ENCODE results near the gene SRGAP3.

SRGAP3 gene

GRCh38 chr3:9007213-9007612 lies 242.2 kb downstream of the SRGAP3 start:
- DNase-seq, result no peak

- DNase-seq, result no peak
Observed at GRCh38 chr3:9000041-9000440, 249.4 kb downstream of the SRGAP3 start.

- no peak for DNase-seq
Observed at GRCh38 chr3:8997151-8997550, 252.3 kb downstream of the SRGAP3 start.

GRCh38 chr3:8996681-8997121 lies 252.7 kb downstream of the SRGAP3 start:
- no peak for DNase-seq

GRCh38 chr3:8996216-8996615 lies 253.2 kb downstream of the SRGAP3 start:
- no peak for DNase-seq

GRCh38 chr3:8994226-8994625 lies 255.2 kb downstream of the SRGAP3 start:
- no peak for DNase-seq

GRCh38 chr3:8993331-8993730 lies 256.1 kb downstream of the SRGAP3 start:
- DNase-seq, result no peak

GRCh38 chr3:8992854-8993253 lies 256.6 kb downstream of the SRGAP3 start:
- DNase-seq, result no peak

- no peak for DNase-seq
Observed at GRCh38 chr3:8992199-8992598, 257.2 kb downstream of the SRGAP3 start.

- no peak for DNase-seq
Observed at GRCh38 chr3:8990266-8991215, 258.9 kb downstream of the SRGAP3 start.

GRCh38 chr3:8988791-8989558 lies 260.5 kb downstream of the SRGAP3 start:
- no peak for DNase-seq

GRCh38 chr3:8988384-8988655 lies 261.1 kb downstream of the SRGAP3 start:
- DNase-seq, result no peak

GRCh38 chr3:8987645-8988383 lies 261.6 kb downstream of the SRGAP3 start:
- peak; percentile 79 for DNase-seq

- DNase-seq, result no peak
Observed at GRCh38 chr3:8987226-8987625, 262.2 kb downstream of the SRGAP3 start.

GRCh38 chr3:8986741-8987140 lies 262.7 kb downstream of the SRGAP3 start:
- DNase-seq, result no peak

GRCh38 chr3:8985876-8986275 lies 263.6 kb downstream of the SRGAP3 start:
- no peak for DNase-seq

- DNase-seq, result no peak
Observed at GRCh38 chr3:8985411-8985831, 264.0 kb downstream of the SRGAP3 start.

- DNase-seq, result no peak
Observed at GRCh38 chr3:8984526-8984925, 264.9 kb downstream of the SRGAP3 start.

GRCh38 chr3:8984081-8984480 lies 265.4 kb downstream of the SRGAP3 start:
- DNase-seq, result no peak

- DNase-seq, result no peak
Observed at GRCh38 chr3:8983591-8983990, 265.9 kb downstream of the SRGAP3 start.

- DNase-seq, result no peak
Observed at GRCh38 chr3:8983026-8983425, 266.4 kb downstream of the SRGAP3 start.

- peak; percentile 85 for DNase-seq
Observed at GRCh38 chr3:8982509-8982908, 266.9 kb downstream of the SRGAP3 start.

GRCh38 chr3:8981700-8982099 lies 267.7 kb downstream of the SRGAP3 start:
- no peak for DNase-seq
